Neural cell (in vitro differentiated cells): ENCODE results near the gene TFB1M. TPM values are rescaled to one million over a fixed set of nuclear protein-coding genes. Genes with fewer than 3 reads are reported as not detected.
"Not testable (repeated sequence)": the region's sequence is repeated elsewhere in the genome, so short reads cannot be mapped to it uniquely, and the experiment has no call there.

Experiments used
- H2AFZ ChIP-seq: fragments of 200-600, 300-800 bp; sonication (generic), shearing (Covaris generic); 2 replicates; pipeline ENCODE4 v1.6.0; 2014; ENCODE audit warnings: low read depth, mild to moderate bottlenecking, antibody characterized with exemption, low read length, moderate library complexity
- H3F3A ChIP-seq: fragments of 200-600 bp; shearing (Covaris generic); 2 replicates; pipeline ENCODE4 v1.6.1; 2016; ENCODE audit warnings: mild to moderate bottlenecking, moderate library complexity, mixed read lengths, antibody characterized with exemption, low read length; ENCODE audit not compliant: insufficient read depth, poor library complexity, severe bottlenecking
- H3K27ac ChIP-seq: fragments of 200-600, 300-800 bp; sonication (generic), shearing (Covaris generic); 2 replicates; pipeline ENCODE4 v1.5.1; 2014; ENCODE audit warnings: mild to moderate bottlenecking, low read length, moderate library complexity
- H3K27me3 ChIP-seq: fragments of 300-800, 200-600 bp; sonication (generic), shearing (Covaris generic); 2 replicates; pipeline ENCODE4 v1.6.0; 2014; ENCODE audit warnings: mild to moderate bottlenecking, low read depth, low read length, moderate library complexity; ENCODE audit not compliant: insufficient read depth
- H3K36me3 ChIP-seq: fragments of 300-800, 200-600 bp; sonication (generic), shearing (Covaris generic); 2 replicates; pipeline ENCODE4 v1.5.1; 2014; ENCODE audit warnings: mild to moderate bottlenecking, antibody characterized with exemption, low read length, moderate library complexity; ENCODE audit not compliant: insufficient read depth
- H3K4me2 ChIP-seq: fragments of 300-800, 200-600 bp; sonication (generic), shearing (Covaris generic); 2 replicates; pipeline ENCODE4 v1.6.0; 2014; ENCODE audit warnings: mild to moderate bottlenecking, low read length
- H3K4me3 ChIP-seq: fragments of 300-800, 200-600 bp; sonication (generic), shearing (Covaris generic); 2 replicates; pipeline ENCODE4 v1.5.1; 2014; ENCODE audit warnings: mild to moderate bottlenecking, low read length, moderate library complexity
- H3K79me2 ChIP-seq: fragments of 200-600 bp; shearing (Covaris generic); replicated peaks from 2 replicates; pipeline ENCODE4 v1.6.0; 2014; ENCODE audit warnings: mild to moderate bottlenecking, low read length, moderate library complexity; ENCODE audit not compliant: insufficient read depth
- H3K9ac ChIP-seq: fragments of 300-800, 200-600 bp; sonication (generic), shearing (Covaris generic); 2 replicates; pipeline ENCODE4 v1.6.1; 2016; ENCODE audit warnings: mild to moderate bottlenecking, low read length, mixed read lengths
- H3K9me2 ChIP-seq: fragments of 200-600 bp; shearing (Covaris generic); 2 replicates; pipeline ENCODE4 v1.6.1; 2016; ENCODE audit warnings: mild to moderate bottlenecking, low read length, mixed read lengths; ENCODE audit not compliant: insufficient read depth
- H3K9me3 ChIP-seq: fragments of 200-600, 300-800 bp; sonication (generic), shearing (Covaris generic); 2 replicates; pipeline ENCODE4 v1.6.1; 2016; ENCODE audit warnings: mild to moderate bottlenecking, mixed run types, low read length, moderate library complexity, mixed read lengths
- H4K20me1 ChIP-seq: fragments of 200-600 bp; shearing (Covaris generic); 2 replicates; pipeline ENCODE4 v1.6.1; 2016; ENCODE audit warnings: mild to moderate bottlenecking, mixed run types; ENCODE audit not compliant: insufficient read depth
- CTCF ChIP-seq: fragments of 450-650 bp; IDR thresholded peaks from 2 replicates; pipeline ENCODE4 v1.5.1; 2014; ENCODE audit warnings: antibody characterized with exemption, mild to moderate bottlenecking, moderate library complexity; ENCODE audit not compliant: poor library complexity, severe bottlenecking
- EP300 ChIP-seq: fragments of 450-650 bp; conservative IDR thresholded peaks from 2 replicates; pipeline ENCODE4 v1.6.1; 2014; ENCODE audit warnings: antibody characterized with exemption, mild to moderate bottlenecking, moderate library complexity; ENCODE audit not compliant: poor library complexity, severe bottlenecking
- EZH2 ChIP-seq: fragments of 200-600, 300-800 bp; shearing (Covaris generic), sonication (generic); IDR thresholded peaks from 2 replicates; pipeline ENCODE4 v1.6.1; 2014; ENCODE audit warnings: antibody characterized with exemption, low read length, borderline replicate concordance, mild to moderate bottlenecking; ENCODE audit not compliant: insufficient read depth, poor library complexity, severe bottlenecking
- RAD21 ChIP-seq: fragments of 450-650 bp; conservative IDR thresholded peaks from 2 replicates; pipeline ENCODE4 v1.6.1; 2014; ENCODE audit warnings: antibody characterized with exemption, mild to moderate bottlenecking, moderate library complexity
- TAF1 ChIP-seq: IDR thresholded peaks from 2 replicates; pipeline ENCODE4 v1.6.1; 2012; ENCODE audit warnings: low read depth
- polyA plus RNA-seq: library from polyadenylated mRNA; depleted of rRNA; stranded (reverse); fragments of >200 nt; gene quantifications from 2 replicates; pipeline ENCODE4 v1.2.3, GENCODE V29; 2014

Gene TFB1M
- polyA plus RNA-seq, 1 donor from 2014 or later, result 15.5 TPM

- Histone ChIP-seq H3K9ac (no peak overlapping the region), H3K36me3 (no peaks in the 10 kb centered on the region), H3K9me2 (no peaks in the 10 kb centered on the region), H3K4me3 (no peak overlapping the region), H3K27me3 (no peaks in the 10 kb centered on the region), H3K9me3 (no peaks in the 10 kb centered on the region), H3K79me2 (no peaks in the 10 kb centered on the region), H2AFZ (no peak overlapping the region), H4K20me1 (no peaks in the 10 kb centered on the region), H3F3A (no peaks in the 10 kb centered on the region), H3K4me2 (no peak overlapping the region), H3K27ac (no peak overlapping the region)
- TF ChIP-seq EZH2, result no peak
These were observed 21.0 kb upstream of the TFB1M start for GRCh38 chr6:155335265-155335664.

- H3K9me2 ChIP-seq, H3K27me3 ChIP-seq, H3K9ac ChIP-seq, H3K79me2 ChIP-seq, H3K9me3 ChIP-seq, H3F3A ChIP-seq, H3K27ac ChIP-seq, H2AFZ ChIP-seq, H3K4me2 ChIP-seq, H3K4me3 ChIP-seq, H3K36me3 ChIP-seq, H4K20me1 ChIP-seq: not testable (repeated sequence)
These were observed 19.8 kb upstream of the TFB1M start for GRCh38 chr6:155334073-155334472.

- H3K79me2 ChIP-seq, result no peaks in the 10 kb centered on the region
- H3K27me3 ChIP-seq, result no peaks in the 10 kb centered on the region
- no peaks in the 10 kb centered on the region for H3K9me3 ChIP-seq
- no peaks in the 10 kb centered on the region for H3K9me2 ChIP-seq
- no peaks in the 10 kb centered on the region for H3K36me3 ChIP-seq
- no peak overlapping the region for H3K4me3 ChIP-seq
- TF ChIP-seq CTCF, result no peak
- TF ChIP-seq TAF1, result no peak
- no peak overlapping the region for H3K27ac ChIP-seq
- H3K9ac ChIP-seq, result no peak overlapping the region
- no peak overlapping the region for H3K4me2 ChIP-seq
- H3F3A ChIP-seq, result no peaks in the 10 kb centered on the region
- H4K20me1 ChIP-seq, result no peaks in the 10 kb centered on the region
- H2AFZ ChIP-seq, result no peak overlapping the region
These were observed 19.1 kb upstream of the TFB1M start for GRCh38 chr6:155333414-155333813.

- Histone ChIP-seq H3K27me3 (no peaks in the 10 kb centered on the region), H3K36me3 (no peaks in the 10 kb centered on the region), H4K20me1 (no peaks in the 10 kb centered on the region), H2AFZ (no peak overlapping the region), H3K9ac (no peak overlapping the region), H3K4me3 (no peak overlapping the region), H3K9me2 (no peaks in the 10 kb centered on the region), H3K27ac (no peak overlapping the region), H3F3A (no peaks in the 10 kb centered on the region), H3K9me3 (no peaks in the 10 kb centered on the region), H3K4me2 (no peak overlapping the region), H3K79me2 (no peaks in the 10 kb centered on the region)
- TF ChIP-seq RAD21, result no peak
- no peak for TF ChIP-seq EP300
These were observed 16.6 kb upstream of the TFB1M start for GRCh38 chr6:155330922-155331321.
